Nephron (organoid): ENCODE measurements around the gene CUX1.
A peak's percentile ranks its signal among the peaks of the same experiment; 100 is the strongest.

Source experiments
- H3K27ac Mint-ChIP-seq, 3 experiments: 2 replicates each; pipeline ENCODE4 v1.8.0; 2020; ENCODE audit warnings: mixed read lengths in 3 of 3, mild to moderate bottlenecking in 2 of 3, moderate library complexity in 1 of 3
- H3K27me3 Mint-ChIP-seq: 2 replicates; pipeline ENCODE4 v1.8.0; 2021; ENCODE audit warnings: low read depth, mild to moderate bottlenecking, moderate library complexity, mixed read lengths
- H3K36me3 Mint-ChIP-seq: 2 replicates; pipeline ENCODE4 v1.8.0; 2020; ENCODE audit warnings: low read depth, mixed read lengths
- H3K4me1 Mint-ChIP-seq: 2 replicates; pipeline ENCODE4 v1.8.0; 2020; ENCODE audit warnings: mixed read lengths
- H3K4me3 Mint-ChIP-seq, 3 experiments: 2 replicates each; pipeline ENCODE4 v1.8.0; 2020; ENCODE audit warnings: mild to moderate bottlenecking in 3 of 3, mixed read lengths in 3 of 3, moderate library complexity in 2 of 3
- H3K9me3 Mint-ChIP-seq: 2 replicates; pipeline ENCODE4 v1.8.0; 2020; ENCODE audit warnings: mixed read lengths
- CTCF ChIP-seq, 3 experiments: fragments of 200-600 bp; sonication (generic); IDR thresholded peaks; one replicate each; pipeline ENCODE4 v1.5.0; 2021; ENCODE audit warnings: antibody characterized with exemption in 3 of 3; ENCODE audit not compliant: unreplicated experiment in 3 of 3

CUX1 gene

GRCh38 chr7:101953248-101953819 lies 135.9 kb downstream of the CUX1 start:
- no peak for TF ChIP-seq CTCF (IDR thresholded peaks at IDR 0.05; ENCODE audit: unreplicated experiment in 3 of 3)
- Mint-ChIP-seq H3K4me3 (no peak overlapping the region), H3K27me3 (no peaks in the 10 kb centered on the region), H3K4me1 (peaks cover 31% of the 10 kb centered on the region), H3K27ac (peak overlapping the region; percentile 0 to 61 (median 36)), H3K9me3 (no peaks in the 10 kb centered on the region), H3K36me3 (peaks cover 15% of the 10 kb centered on the region)

- H3K27ac Mint-ChIP-seq = no peak overlapping the region
- H3K27me3 Mint-ChIP-seq = no peaks in the 10 kb centered on the region
- no peak overlapping the region for H3K4me3 Mint-ChIP-seq
- H3K9me3 Mint-ChIP-seq = no peaks in the 10 kb centered on the region
- TF ChIP-seq CTCF (IDR thresholded peaks at IDR 0.05; ENCODE audit: unreplicated experiment in 3 of 3) = no peak
- H3K4me1 Mint-ChIP-seq = peaks cover 36% of the 10 kb centered on the region
- H3K36me3 Mint-ChIP-seq = peaks cover 15% of the 10 kb centered on the region
These were observed 137.1 kb downstream of the CUX1 start for GRCh38 chr7:101954499-101954898.

GRCh38 chr7:101956130-101956529 lies 138.7 kb downstream of the CUX1 start:
- no peak overlapping the region for H3K27ac Mint-ChIP-seq
- H3K36me3 Mint-ChIP-seq = peaks cover 10% of the 10 kb centered on the region
- H3K4me3 Mint-ChIP-seq = no peak overlapping the region
- no peaks in the 10 kb centered on the region for H3K9me3 Mint-ChIP-seq
- H3K4me1 Mint-ChIP-seq = peaks cover 40% of the 10 kb centered on the region
- no peak for TF ChIP-seq CTCF (IDR thresholded peaks at IDR 0.05; ENCODE audit: unreplicated experiment in 3 of 3)
- no peaks in the 10 kb centered on the region for H3K27me3 Mint-ChIP-seq

GRCh38 chr7:101957744-101958525 lies 140.5 kb downstream of the CUX1 start:
- peaks cover 50% of the 10 kb centered on the region for H3K4me1 Mint-ChIP-seq
- peak overlapping the region in 1 of 3 experiments; percentile 54 for H3K27ac Mint-ChIP-seq
- TF ChIP-seq CTCF (IDR thresholded peaks at IDR 0.05; ENCODE audit: unreplicated experiment in 3 of 3) = no peak
- H3K9me3 Mint-ChIP-seq = no peaks in the 10 kb centered on the region
- peaks cover 5% of the 10 kb centered on the region for H3K36me3 Mint-ChIP-seq
- no peak overlapping the region for H3K4me3 Mint-ChIP-seq
- H3K27me3 Mint-ChIP-seq = no peaks in the 10 kb centered on the region

GRCh38 chr7:101959342-101959741 lies 141.9 kb downstream of the CUX1 start:
- Mint-ChIP-seq H3K9me3 (no peaks in the 10 kb centered on the region), H3K4me1 (peaks cover 42% of the 10 kb centered on the region), H3K27ac (peak overlapping the region; percentile 72 to 94 (median 73)), H3K27me3 (no peaks in the 10 kb centered on the region), H3K36me3 (no peaks in the 10 kb centered on the region), H3K4me3 (no peak overlapping the region)
- no peak for TF ChIP-seq CTCF (IDR thresholded peaks at IDR 0.05; ENCODE audit: unreplicated experiment in 3 of 3)

GRCh38 chr7:101959829-101960228 lies 142.4 kb downstream of the CUX1 start:
- H3K36me3 Mint-ChIP-seq = no peaks in the 10 kb centered on the region
- H3K4me1 Mint-ChIP-seq = peaks cover 42% of the 10 kb centered on the region
- H3K4me3 Mint-ChIP-seq = no peak overlapping the region
- H3K27ac Mint-ChIP-seq = peak overlapping the region in 1 of 3 experiments; percentile 94
- no peak for TF ChIP-seq CTCF (IDR thresholded peaks at IDR 0.05; ENCODE audit: unreplicated experiment in 3 of 3)
- no peaks in the 10 kb centered on the region for H3K27me3 Mint-ChIP-seq
- H3K9me3 Mint-ChIP-seq = no peaks in the 10 kb centered on the region
